Activated CD8-positive, alpha-beta T cell treated with anti-CD3 and anti-CD28 coated beads for 36 hours (primary cell): ENCODE data around the gene RUNX1. TPM values are rescaled to one million over a fixed set of nuclear protein-coding genes. Genes with fewer than 3 reads are reported as not detected.

Source experiments
- ATAC-seq: fragments of 200-7000 bp; cut with Tn5 transposase; one replicate; pipeline ENCODE4 v1.10.0; 2021; ENCODE audit warnings: mild to moderate bottlenecking, moderate library complexity
- CTCF ChIA-PET: fragments of 350-600 bp; sonication (Branson Sonifier 250); formaldehyde crosslinking; loops from one replicate; lab custom pipeline; 2021; ENCODE audit warnings: antibody characterized with exemption; lab: Charles Lee
- POLR2A ChIA-PET: fragments of 350-600 bp; sonication (Branson Sonifier 250); formaldehyde crosslinking; loops from one replicate; lab custom pipeline; 2021; ENCODE audit warnings: antibody characterized with exemption; lab: Charles Lee
- DNase-seq: peaks from one replicate; pipeline ENCODE4 v3.0.0-alpha.2; 2020
- H3K27ac Mint-ChIP-seq: one replicate; pipeline ENCODE4 v1.8.0; 2021; ENCODE audit warnings: mild to moderate bottlenecking, mixed read lengths
- H3K27me3 Mint-ChIP-seq: one replicate; pipeline ENCODE4 v1.8.0; 2021; ENCODE audit warnings: mixed read lengths
- H3K36me3 Mint-ChIP-seq: one replicate; pipeline ENCODE4 v1.8.0; 2021; ENCODE audit warnings: low read depth, mixed read lengths
- H3K4me1 Mint-ChIP-seq: one replicate; pipeline ENCODE4 v1.8.0; 2021; ENCODE audit warnings: low read depth, mixed read lengths
- H3K4me3 Mint-ChIP-seq: one replicate; pipeline ENCODE4 v1.8.0; 2021; ENCODE audit warnings: mild to moderate bottlenecking, moderate library complexity, mixed read lengths
- H3K9me3 Mint-ChIP-seq: one replicate; pipeline ENCODE4 v1.8.0; 2021; ENCODE audit warnings: mixed read lengths
- CTCF ChIP-seq: fragments of 200-600 bp; IDR thresholded peaks from one replicate; pipeline ENCODE4 v1.8.0; 2022; ENCODE audit warnings: antibody characterized with exemption, mild to moderate bottlenecking
- intact Hi-C: fragments of 100-400 bp; cut with micrococcal nuclease; formaldehyde crosslinking; loops from one replicate; pipeline ENCODE4 v1.10.0; 2022
- total RNA-seq, 2 experiments: library from RNA; stranded (reverse); gene quantifications; one replicate each; pipeline ENCODE4 v1.2.3, GENCODE V29; 2021

RUNX1 gene
- total RNA-seq, 2 experiments from 2014 or later: 18.7 to 19.0 TPM

- CTCF ChIA-PET: interaction anchor here (0.9 to 7.4 kb wide), 25 partner anchors 9 to 510 kb away, joined by 3 to 89 read pairs (median 8); partner anchors contain the start of gene RUNX1
- H3K36me3 Mint-ChIP-seq: peaks cover 4% of the 10 kb centered on the region
- POLR2A ChIA-PET: interaction anchor here (0.6 to 7.3 kb wide), 15 partner anchors 8 to 155 kb away, joined by 3 to 136 read pairs (median 6); no protein-coding TSS in a partner anchor
- TF ChIP-seq CTCF: no peak
- peaks cover 50% of the 10 kb centered on the region for H3K4me1 Mint-ChIP-seq
- H3K27me3 Mint-ChIP-seq: peaks cover 1% of the 10 kb centered on the region
- H3K4me3 Mint-ChIP-seq: peak overlapping the region; percentile 85
- no peaks in the 10 kb centered on the region for H3K9me3 Mint-ChIP-seq
- H3K27ac Mint-ChIP-seq: peak overlapping the region; percentile 63
- DNase-seq (no peak), ATAC-seq (no peak)
- intact Hi-C loops: loop anchor here (5.0 kb wide), 1 partner anchor 96 kb away; no protein-coding TSS in a partner anchor
Observed at GRCh38 chr21:34890724-34891612, 158.1 kb downstream of the RUNX1 start.

- no peak for DNase-seq
- H3K4me1 Mint-ChIP-seq: peaks cover 49% of the 10 kb centered on the region
Observed at GRCh38 chr21:34890470-34890723, 158.7 kb downstream of the RUNX1 start.

GRCh38 chr21:34889676-34890469, 159.2 kb downstream of the RUNX1 start:
- Mint-ChIP-seq H3K9me3 (no peaks in the 10 kb centered on the region), H3K36me3 (peaks cover 5% of the 10 kb centered on the region), H3K4me1 (peaks cover 45% of the 10 kb centered on the region), H3K27me3 (peaks cover 1% of the 10 kb centered on the region), H3K4me3 (peak overlapping the region; percentile 85), H3K27ac (peak overlapping the region; percentile 75)
- intact Hi-C loops: loop anchor here (2.0 to 10.0 kb wide), 6 partner anchors 45 to 511 kb away; no protein-coding TSS in a partner anchor
- CTCF ChIA-PET: interaction anchor here (0.8 to 7.4 kb wide), 35 partner anchors 8 to 950 kb away, joined by 3 to 89 read pairs (median 5); partner anchors contain the start of gene RUNX1
- peak; percentile 61 for ATAC-seq
- peak; percentile 81 for DNase-seq
- POLR2A ChIA-PET: interaction anchor here (0.8 to 7.3 kb wide), 33 partner anchors 10 to 315 kb away, joined by 3 to 136 read pairs (median 5); no protein-coding TSS in a partner anchor
- TF ChIP-seq CTCF: peak; percentile 90

More at GRCh38 chr21:34890470-34890723, 158.7 kb downstream of the RUNX1 start:
- peaks cover 1% of the 10 kb centered on the region for H3K27me3 Mint-ChIP-seq
- peak overlapping the region; percentile 85 for H3K4me3 Mint-ChIP-seq
- no peaks in the 10 kb centered on the region for H3K9me3 Mint-ChIP-seq
- no peak for ATAC-seq
- POLR2A ChIA-PET: interaction anchor here (0.8 to 7.3 kb wide), 29 partner anchors 9 to 156 kb away, joined by 3 to 136 read pairs (median 5); no protein-coding TSS in a partner anchor
- CTCF ChIA-PET: interaction anchor here (0.8 to 7.4 kb wide), 26 partner anchors 10 to 510 kb away, joined by 3 to 89 read pairs (median 6); partner anchors contain the start of gene RUNX1
- H3K36me3 Mint-ChIP-seq: peaks cover 5% of the 10 kb centered on the region
- intact Hi-C loops: loop anchor here (5.0 kb wide), 1 partner anchor 97 kb away; no protein-coding TSS in a partner anchor
- peak overlapping the region; percentile 75 for H3K27ac Mint-ChIP-seq
- no peak for TF ChIP-seq CTCF

- Mint-ChIP-seq H3K27ac (peak overlapping the region; percentile 97), H3K9me3 (no peaks in the 10 kb centered on the region), H3K36me3 (peaks cover 5% of the 10 kb centered on the region), H3K4me1 (peaks cover 43% of the 10 kb centered on the region), H3K4me3 (peak overlapping the region; percentile 85), H3K27me3 (peaks cover 1% of the 10 kb centered on the region)
- no peak for TF ChIP-seq CTCF
- ChIA-PET CTCF (interaction anchor here (0.8 to 7.4 kb wide), 32 partner anchors 9 to 950 kb away, joined by 3 to 89 read pairs (median 6); partner anchors contain the start of gene RUNX1), POLR2A (interaction anchor here (0.8 to 7.3 kb wide), 31 partner anchors 10 to 316 kb away, joined by 3 to 136 read pairs (median 5); no protein-coding TSS in a partner anchor)
- intact Hi-C loops: loop anchor here (2.0 to 10.0 kb wide), 5 partner anchors 46 to 512 kb away; no protein-coding TSS in a partner anchor
- ATAC-seq: no peak
- peak; percentile 72 for DNase-seq
Observed at GRCh38 chr21:34889320-34889675, 159.8 kb downstream of the RUNX1 start.
